ENCODE measurements around the gene PPFIBP2.

Gene PPFIBP2

DNA sequence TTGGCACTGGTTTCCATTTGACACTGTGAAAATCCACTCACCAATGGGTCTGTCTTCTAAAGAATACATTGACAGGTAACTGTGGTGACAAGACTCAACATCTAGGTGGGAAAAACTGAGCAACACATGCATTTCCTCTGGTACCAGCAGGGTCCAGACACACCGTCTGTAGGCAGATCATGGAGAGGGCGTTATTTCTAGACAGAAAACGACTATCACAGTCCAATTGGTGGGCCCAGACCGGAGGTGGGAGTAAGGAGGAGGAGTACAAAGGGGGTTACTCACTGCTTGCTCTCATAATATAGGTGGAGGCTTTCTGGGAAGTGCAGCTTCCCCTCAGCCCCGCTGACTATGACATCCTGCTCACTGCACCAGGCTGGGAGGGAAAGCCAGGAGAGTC, 182.6 kb downstream of the PPFIBP2 start:
- H3K4me3 ChIP-seq (ENCODE audit: low read depth, low read length) = no peak overlapping the region
- TF ChIP-seq CTCF (IDR thresholded peaks at IDR 0.05) = no peak
- no peak overlapping the region for H2AFZ ChIP-seq
- H3K4me1 ChIP-seq = peaks cover 12% of the 10 kb centered on the region
- H3K36me3 ChIP-seq (ENCODE audit: control insufficient read depth, insufficient read depth, low read length) = no peaks in the 10 kb centered on the region
- H3K9me3 ChIP-seq (ENCODE audit: control insufficient read depth, low read length) = no peaks in the 10 kb centered on the region
- no peaks in the 10 kb centered on the region for H3K27me3 ChIP-seq (ENCODE audit: control insufficient read depth, insufficient read depth, low read length)
- H3K9ac ChIP-seq = no peak overlapping the region
- H3K79me2 ChIP-seq = no peaks in the 10 kb centered on the region
- no peak overlapping the region for H3K27ac ChIP-seq
- H3K4me2 ChIP-seq (ENCODE audit: low read length) = no peak overlapping the region
